CD14-positive monocyte (primary cell): Measurements from ENCODE around the gene TICRR. TPM values are rescaled to one million over a fixed set of nuclear protein-coding genes. Genes with fewer than 3 reads are reported as not detected.

Experiments
- DNase-seq, 3 donors: peaks; one replicate each; pipeline ENCODE4 v3.0.0-alpha.2; 2011 to 2022
- H2AFZ ChIP-seq: 2 replicates; pipeline ENCODE4 v1.6.0; 2012; ENCODE audit warnings: mild to moderate bottlenecking, low read depth, low read length, inconsistent platforms; ENCODE audit not compliant: insufficient read depth, poor library complexity, severe bottlenecking
- H3K27ac ChIP-seq, 2 donors: 1 replicate in 1 of 2; 2 replicates in 1 of 2; pipeline ENCODE4 v1.5.1; 2012 to 2013; ENCODE audit warnings: low read length in 2 of 2, control low read depth in 1 of 2, inconsistent platforms in 1 of 2, low read depth in 1 of 2, mild to moderate bottlenecking in 1 of 2
- H3K27me3 ChIP-seq, 2 donors: one replicate each; pipeline versions ENCODE4 v1.6.0 to v1.6.1; 2011 to 2013; ENCODE audit warnings: low read length in 2 of 2; ENCODE audit not compliant: control insufficient read depth in 2 of 2, insufficient read depth in 2 of 2
- H3K36me3 ChIP-seq, 2 donors: replicated peaks in 1 of 2; 1 replicate in 1 of 2; 2 replicates in 1 of 2; pipeline versions ENCODE4 v1.5.1 to v1.6.1; 2012 to 2013; ENCODE audit warnings: low read length in 2 of 2, control low read depth in 1 of 2, inconsistent platforms in 1 of 2, mild to moderate bottlenecking in 1 of 2; ENCODE audit not compliant: insufficient read depth in 2 of 2, control insufficient read depth in 1 of 2
- H3K4me1 ChIP-seq, 2 donors: 1 replicate in 1 of 2; 2 replicates in 1 of 2; pipeline versions ENCODE4 v1.5.1 to v1.6.1; 2012 to 2013; ENCODE audit warnings: low read length in 2 of 2, control low read depth in 1 of 2, inconsistent platforms in 1 of 2, mild to moderate bottlenecking in 1 of 2, moderate library complexity in 1 of 2; ENCODE audit not compliant: insufficient read depth in 2 of 2, control insufficient read depth in 1 of 2
- H3K4me2 ChIP-seq: replicated peaks from 2 replicates; pipeline ENCODE3; 2012; ENCODE audit warnings: low read length, moderate library complexity, mild to moderate bottlenecking; ENCODE audit not compliant: poor library complexity, severe bottlenecking; ENCODE audit errors: extremely low read depth
- H3K4me3 ChIP-seq, 3 experiments: fragments of 200-600 bp in 1 of 3; sonication (generic) in 1 of 3; replicated peaks in 1 of 3; 1 replicate in 2 of 3; 2 replicates in 1 of 3; pipeline ENCODE4 v1.5.1; 2011 to 2013; ENCODE audit warnings: low read length in 3 of 3, mild to moderate bottlenecking in 3 of 3, control low read depth in 2 of 3, low read depth in 2 of 3, inconsistent platforms in 1 of 3, moderate library complexity in 1 of 3
- H3K79me2 ChIP-seq: 2 replicates; pipeline ENCODE4 v1.6.0; 2012; ENCODE audit warnings: mild to moderate bottlenecking, control low read depth, inconsistent platforms, low read length, moderate library complexity; ENCODE audit not compliant: insufficient read depth
- H3K9ac ChIP-seq: 2 replicates; pipeline ENCODE4 v1.6.0; 2017; ENCODE audit warnings: low read length, mild to moderate bottlenecking; ENCODE audit not compliant: insufficient read depth, poor library complexity, severe bottlenecking
- H3K9me3 ChIP-seq, 2 donors: replicated peaks in 1 of 2; 1 replicate in 1 of 2; 2 replicates in 1 of 2; pipeline versions ENCODE4 v1.5.1 to v1.6.1; 2012 to 2013; ENCODE audit warnings: low read length in 2 of 2, control low read depth in 1 of 2; ENCODE audit not compliant: control insufficient read depth in 1 of 2, insufficient read depth in 1 of 2
- H4K20me1 ChIP-seq: 2 replicates; pipeline ENCODE4 v1.6.0; 2012; ENCODE audit warnings: mild to moderate bottlenecking, low read length, control low read depth, moderate library complexity; ENCODE audit not compliant: insufficient read depth
- H3K27ac Mint-ChIP-seq, 7 donors: one replicate each; pipeline ENCODE4 v1.8.0; 2020; ENCODE audit warnings: mild to moderate bottlenecking in 7 of 7, mixed read lengths in 7 of 7, moderate library complexity in 6 of 7, inconsistent platforms in 2 of 7
- H3K27me3 Mint-ChIP-seq, 3 donors: one replicate each; pipeline ENCODE4 v1.8.0; 2021 to 2022; ENCODE audit warnings: low read depth in 3 of 3, mild to moderate bottlenecking in 3 of 3, mixed read lengths in 3 of 3, moderate library complexity in 3 of 3, inconsistent platforms in 1 of 3
- H3K36me3 Mint-ChIP-seq, 2 donors: one replicate each; pipeline ENCODE4 v1.8.0; 2020; ENCODE audit warnings: mixed read lengths in 2 of 2, inconsistent platforms in 1 of 2, mild to moderate bottlenecking in 1 of 2
- H3K4me1 Mint-ChIP-seq: one replicate; pipeline ENCODE4 v1.8.0; 2020; ENCODE audit warnings: mild to moderate bottlenecking, mixed read lengths
- H3K4me3 Mint-ChIP-seq, 2 donors: one replicate each; pipeline ENCODE4 v1.8.0; 2020; ENCODE audit warnings: mild to moderate bottlenecking in 2 of 2, mixed read lengths in 2 of 2, moderate library complexity in 1 of 2
- H3K9me3 Mint-ChIP-seq, 7 donors: one replicate each; pipeline ENCODE4 v1.8.0; 2020 to 2022; ENCODE audit warnings: mixed read lengths in 7 of 7, mild to moderate bottlenecking in 6 of 7, moderate library complexity in 6 of 7, inconsistent platforms in 2 of 7
- WGBS: methylation state at CpG from one replicate; pipeline ENCODE4 v1.1.5; 2013; ENCODE audit warnings: missing lambda C conversion rate; ENCODE audit not compliant: insufficient coverage; 5-methylcytosine and 5-hydroxymethylcytosine counted together
- intact Hi-C, 2 donors: fragments of 100-400 bp; cut with micrococcal nuclease; formaldehyde crosslinking; loops; one replicate each; pipeline versions ENCODE4 v1.15.0 to v1.15.1; 2023
- polyA plus RNA-seq, 3 donors: library from polyadenylated mRNA; depleted of rRNA in 1 of 3; unstranded in 2 of 3; stranded (reverse) in 1 of 3; fragments of 300-500 nt in 2 of 3; fragments of >200 nt in 1 of 3; fragmentation: Illumina TruSeq in 2 of 3; gene quantifications; 1 replicate in 2 of 3; 2 replicates in 1 of 3; pipeline ENCODE4 v1.2.3, GENCODE V29; 2012 to 2021
- TF ChIP-seq, protein P1 (sequence below): fragments of 200-600 bp; IDR thresholded peaks from one replicate; pipeline ENCODE4 v1.8.0; 2022; ENCODE audit warnings: antibody characterized with exemption, mild to moderate bottlenecking

The TICRR gene
- polyA plus RNA-seq, 3 donors = not detected

- no peaks in the 10 kb centered on the region for H3K9me3 ChIP-seq
- H3K79me2 ChIP-seq = no peaks in the 10 kb centered on the region
- H3K27ac Mint-ChIP-seq = no peak overlapping the region
- TF ChIP-seq, protein P1, sequence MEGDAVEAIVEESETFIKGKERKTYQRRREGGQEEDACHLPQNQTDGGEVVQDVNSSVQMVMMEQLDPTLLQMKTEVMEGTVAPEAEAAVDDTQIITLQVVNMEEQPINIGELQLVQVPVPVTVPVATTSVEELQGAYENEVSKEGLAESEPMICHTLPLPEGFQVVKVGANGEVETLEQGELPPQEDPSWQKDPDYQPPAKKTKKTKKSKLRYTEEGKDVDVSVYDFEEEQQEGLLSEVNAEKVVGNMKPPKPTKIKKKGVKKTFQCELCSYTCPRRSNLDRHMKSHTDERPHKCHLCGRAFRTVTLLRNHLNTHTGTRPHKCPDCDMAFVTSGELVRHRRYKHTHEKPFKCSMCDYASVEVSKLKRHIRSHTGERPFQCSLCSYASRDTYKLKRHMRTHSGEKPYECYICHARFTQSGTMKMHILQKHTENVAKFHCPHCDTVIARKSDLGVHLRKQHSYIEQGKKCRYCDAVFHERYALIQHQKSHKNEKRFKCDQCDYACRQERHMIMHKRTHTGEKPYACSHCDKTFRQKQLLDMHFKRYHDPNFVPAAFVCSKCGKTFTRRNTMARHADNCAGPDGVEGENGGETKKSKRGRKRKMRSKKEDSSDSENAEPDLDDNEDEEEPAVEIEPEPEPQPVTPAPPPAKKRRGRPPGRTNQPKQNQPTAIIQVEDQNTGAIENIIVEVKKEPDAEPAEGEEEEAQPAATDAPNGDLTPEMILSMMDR = no peak
- H3K4me3 Mint-ChIP-seq = no peak overlapping the region
- H3K9ac ChIP-seq = no peak overlapping the region
- intact Hi-C loops = no loop called here
- H4K20me1 ChIP-seq = no peaks in the 10 kb centered on the region
- 94% methylated on average over 10 of the region's 13 CpGs for WGBS
- peaks cover 6% of the 10 kb centered on the region in 2 donors for H3K4me1 ChIP-seq
- H3K4me3 ChIP-seq = no peak overlapping the region
- no peak overlapping the region for H3K4me2 ChIP-seq
- H2AFZ ChIP-seq = no peak overlapping the region
- peaks cover 12 to 22% (median 20%) of the 10 kb centered on the region in 3 donors for H3K27me3 Mint-ChIP-seq
- H3K4me1 Mint-ChIP-seq = peaks cover 9% of the 10 kb centered on the region
- H3K27me3 ChIP-seq = peaks cover 5 to 17% of the 10 kb centered on the region in 2 donors
- no peak overlapping the region for H3K27ac ChIP-seq
- H3K36me3 ChIP-seq = no peaks in the 10 kb centered on the region
- DNase-seq = no peak
- H3K9me3 Mint-ChIP-seq = peaks cover 0 to 6% (median 0%) of the 10 kb centered on the region in 7 donors
- peaks cover 0 to 3% of the 10 kb centered on the region in 2 donors for H3K36me3 Mint-ChIP-seq
Observed at GRCh38 chr15:89666858-89667705, 91.8 kb downstream of the TICRR start.

DNA sequence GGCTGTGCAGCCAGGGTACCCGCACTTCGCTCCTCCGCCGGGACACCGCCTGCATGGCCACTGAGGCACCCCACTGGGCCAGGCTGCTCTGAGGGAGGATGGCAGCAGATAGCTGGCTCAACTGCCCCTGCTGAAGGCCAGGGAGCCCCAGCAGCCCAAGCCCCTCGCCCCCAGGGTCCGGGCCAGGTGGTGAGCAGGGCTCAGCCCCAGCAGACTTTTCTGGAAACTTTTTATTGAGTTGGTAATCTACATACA, 92.4 kb downstream of the TICRR start:
- peaks cover 8% of the 10 kb centered on the region for H3K4me1 Mint-ChIP-seq
- DNase-seq = no peak
- intact Hi-C loops = no loop called here

More for the DNA sequence above, 92.4 kb downstream of the TICRR start:
- peaks cover 5 to 17% of the 10 kb centered on the region in 2 donors for H3K27me3 ChIP-seq
- Mint-ChIP-seq H3K36me3 (peaks cover 0 to 3% of the 10 kb centered on the region in 2 donors), H3K27me3 (peaks cover 12 to 22% (median 18%) of the 10 kb centered on the region in 3 donors), H3K27ac (no peak overlapping the region), H3K9me3 (peaks cover 0 to 6% (median 0%) of the 10 kb centered on the region in 7 donors), H3K4me3 (no peak overlapping the region)
- no peak overlapping the region for H3K4me3 ChIP-seq
- H3K36me3 ChIP-seq = no peaks in the 10 kb centered on the region
- H3K4me2 ChIP-seq = no peak overlapping the region
- H3K9me3 ChIP-seq = no peaks in the 10 kb centered on the region
- no peak overlapping the region for H3K9ac ChIP-seq
- no peaks in the 10 kb centered on the region for H4K20me1 ChIP-seq
- H3K27ac ChIP-seq = no peak overlapping the region
- 100% methylated on average over 3 of the region's 7 CpGs for WGBS
- no peak overlapping the region for H2AFZ ChIP-seq
- TF ChIP-seq, protein P1 = no peak
- H3K4me1 ChIP-seq = peaks cover 6% of the 10 kb centered on the region in 2 donors
- H3K79me2 ChIP-seq = no peaks in the 10 kb centered on the region
